ENCODE measurements around the gene SUN5. TPM values are rescaled to one million over a fixed set of nuclear protein-coding genes. Genes with fewer than 3 reads are reported as not detected.

SUN5 gene
- total RNA-seq, 1 experiment from 2014 or later: not detected

DNA sequence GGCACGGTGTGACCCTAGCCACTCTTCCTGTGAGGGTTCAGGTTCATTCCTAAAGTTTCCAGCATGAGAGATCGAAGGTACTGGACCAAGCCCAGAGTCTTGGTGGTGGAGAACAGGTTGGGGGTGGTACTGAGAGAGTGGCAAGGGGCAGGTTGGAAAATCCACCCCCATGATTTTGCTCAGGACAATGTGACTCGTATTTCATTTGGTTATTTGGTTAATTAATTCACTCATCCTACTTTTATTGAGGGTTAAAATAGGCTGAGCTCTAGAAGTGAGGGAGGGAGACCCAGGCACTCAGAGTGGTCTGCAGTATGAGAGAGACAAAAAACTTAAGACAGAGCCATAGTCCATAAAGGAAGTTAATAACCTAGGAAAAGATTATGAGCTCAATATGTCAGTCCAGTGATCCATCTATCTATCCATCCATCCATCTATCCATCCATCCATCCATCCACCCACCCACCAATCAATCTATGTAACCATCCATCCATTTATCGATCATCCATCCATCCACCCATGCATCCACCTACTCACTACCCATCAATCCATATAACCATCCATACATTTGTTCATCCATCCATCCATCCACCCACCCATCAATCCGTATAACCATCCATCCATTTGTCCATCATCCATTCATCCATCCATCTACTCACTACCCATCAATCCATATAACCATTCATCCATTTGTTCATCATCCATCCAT is 20.5 kb upstream of the SUN5 start:
- Histone ChIP-seq H3K18ac (ENCODE audit: insufficient read length, low read depth, low read length) (no peak overlapping the region), H4K8ac (replicated peaks; ENCODE audit: insufficient read length, low read depth, low read length) (no peak overlapping the region), H3K56ac (ENCODE audit: insufficient read length, low read depth, low read length) (no peak overlapping the region), H2BK5ac (ENCODE audit: insufficient read length, low read length) (no peak overlapping the region), H3K79me2 (ENCODE audit: insufficient read depth, low read length) (no peaks in the 10 kb centered on the region), H2AK5ac (ENCODE audit: insufficient read length, low read length) (no peak overlapping the region), H3K23ac (ENCODE audit: insufficient read length, low read depth, low read length) (no peak overlapping the region), H3K14ac (ENCODE audit: insufficient read depth, low read length) (no peak overlapping the region), H3K27me3 (ENCODE audit: insufficient read depth, low read length) (no peaks in the 10 kb centered on the region), H3K79me1 (ENCODE audit: insufficient read depth, low read depth, low read length, poor library complexity, severe bottlenecking) (no peaks in the 10 kb centered on the region), H4K5ac (ENCODE audit: insufficient read length, low read depth, low read length) (no peak overlapping the region), H3K4ac (ENCODE audit: low read depth, low read length) (no peak overlapping the region), H2BK12ac (ENCODE audit: insufficient read length, low read depth, low read length) (no peak overlapping the region), H3K4me2 (ENCODE audit: insufficient read depth, insufficient read length, low read length) (no peak overlapping the region), H2BK20ac (ENCODE audit: low read depth, low read length, poor library complexity, severe bottlenecking) (no peak overlapping the region), H2BK120ac (ENCODE audit: low read depth, low read length, poor library complexity, severe bottlenecking) (no peak overlapping the region), H3K23me2 (ENCODE audit: insufficient read length, low read depth, low read length, poor library complexity, severe bottlenecking) (no peaks in the 10 kb centered on the region), H3K9me3 (ENCODE audit: control insufficient read depth, low read depth, low read length) (no peaks in the 10 kb centered on the region), H3K9ac (ENCODE audit: extremely low read depth, insufficient read length, low read length) (no peak overlapping the region), H4K91ac (ENCODE audit: insufficient read length, low read depth, low read length) (no peak overlapping the region), H3T11ph (ENCODE audit: low read length) (no peak overlapping the region), H3K4me1 (ENCODE audit: insufficient read depth, low read length) (no peaks in the 10 kb centered on the region), H2BK15ac (ENCODE audit: low read depth, low read length) (no peak overlapping the region), H4K20me1 (ENCODE audit: control insufficient read depth, insufficient read depth, insufficient read length) (no peaks in the 10 kb centered on the region), H3K27ac (ENCODE audit: insufficient read length, low read depth, low read length) (no peak overlapping the region), H2AFZ (ENCODE audit: low read length) (no peak overlapping the region)
- Mint-ChIP-seq H3K4me1 (peaks cover 2 to 3% of the 10 kb centered on the region in 2 experiments; a peak in 3 of 4 replicates), H3K27ac (no peak overlapping the region), H3K27me3 (ENCODE audit: low read depth) (peaks cover 6% of the 10 kb centered on the region), H3K9me3 (no peaks in the 10 kb centered on the region), H3K4me3 (no peak overlapping the region), H3K36me3 (ENCODE audit: insufficient read depth in 1 of 3, low read depth in 3 of 3) (no peaks in the 10 kb centered on the region)
- WGBS (ENCODE audit: extremely low coverage, insufficient read length, low lambda C conversion rate): 100% methylated on average over 2 of the region's 5 CpGs
- no peak for DNase-seq
- no peak for TF ChIP-seq CTCF (conservative IDR thresholded peaks at IDR 0.05)
